Liver (tissue), 3 donors: Measurements from ENCODE around the gene SHROOM2.

Experiments used
- CTCF ChIP-seq: fragments of 150-350 bp; IDR thresholded peaks from 2 replicates; pipeline ENCODE4 v1.5.1; 2017; ENCODE audit warnings: improper control_type of control experiment, low read depth, low read length; ENCODE audit not compliant: missing input control
- EGR1 ChIP-seq, 2 donors: IDR thresholded peaks; 2 replicates each; pipeline ENCODE4 v1.6.1; 2016 to 2018; ENCODE audit warnings: antibody characterized with exemption in 2 of 2, low read depth in 2 of 2
- FOXA1 ChIP-seq: IDR thresholded peaks from 2 replicates; pipeline ENCODE4 v1.6.1; 2016; ENCODE audit warnings: antibody characterized with exemption
- REST ChIP-seq: IDR thresholded peaks from 2 replicates; pipeline ENCODE4 v1.6.1; 2016; ENCODE audit warnings: antibody characterized with exemption, mild to moderate bottlenecking
- YY1 ChIP-seq: IDR thresholded peaks from 2 replicates; pipeline ENCODE4 v1.6.1; 2016; ENCODE audit warnings: antibody characterized with exemption, mild to moderate bottlenecking
- TF ChIP-seq, protein P1 (sequence below): IDR thresholded peaks from 2 replicates; pipeline ENCODE4 v1.6.1; 2016; ENCODE audit warnings: antibody characterized with exemption
- donor health status: healthy.
- donor health status: healthy.

GRCh38 chrX:9846631-9847030, 60.4 kb downstream of the SHROOM2 start:
- TF ChIP-seq YY1 (no peak), CTCF (no peak), REST (no peak), EGR1 (IDR thresholded peaks at IDR 0.05; ENCODE audit: low read depth in 2 of 2) (no peak), FOXA1 (no peak)
- TF ChIP-seq, protein P1, sequence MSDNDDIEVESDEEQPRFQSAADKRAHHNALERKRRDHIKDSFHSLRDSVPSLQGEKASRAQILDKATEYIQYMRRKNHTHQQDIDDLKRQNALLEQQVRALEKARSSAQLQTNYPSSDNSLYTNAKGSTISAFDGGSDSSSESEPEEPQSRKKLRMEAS = no peak
